Measurements from ENCODE around the gene GEMIN7. TPM values are rescaled to one million over a fixed set of nuclear protein-coding genes. Genes with fewer than 3 reads are reported as not detected.

GEMIN7 gene
- total and polyA plus RNA-seq, 4 experiments from 2014 or later: 15.9 to 75.3 (median 26.2) TPM

DNA sequence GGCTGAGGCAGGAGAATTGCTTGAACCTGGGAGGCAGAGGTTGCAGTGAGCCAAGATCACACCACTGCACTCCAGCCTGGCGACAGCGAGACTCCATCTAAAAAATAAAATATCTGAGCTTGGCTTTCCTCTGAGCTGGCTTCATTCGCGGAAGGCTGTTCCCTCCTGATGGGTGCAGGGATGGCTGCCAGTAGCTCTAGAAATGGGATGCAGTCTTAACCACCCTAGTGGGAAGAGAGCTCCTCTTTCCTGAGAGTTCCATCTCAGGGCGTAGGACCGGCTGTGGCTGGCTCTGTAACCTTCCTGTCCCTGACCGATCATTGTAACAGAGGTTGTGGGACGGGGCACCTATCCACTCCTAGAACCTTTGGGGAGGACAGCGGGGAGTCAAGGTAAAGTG is 46.3 kb downstream of the GEMIN7 start:
- Histone ChIP-seq H3K9me3 (ENCODE audit: control insufficient read depth in 1 of 2, low read length in 2 of 2) (no peaks in the 10 kb centered on the region), H3K4me1 (ENCODE audit: insufficient read depth, low read length) (peaks cover 17% of the 10 kb centered on the region), H3K27ac (ENCODE audit: low read depth, low read length) (no peak overlapping the region), H3K36me3 (ENCODE audit: insufficient read depth, low read length) (no peaks in the 10 kb centered on the region), H3K27me3 (ENCODE audit: insufficient read depth, low read length) (no peaks in the 10 kb centered on the region), H3K4me3 (ENCODE audit: low read length in 2 of 2) (no peak overlapping the region)
- H3K27me3 Mint-ChIP-seq: no peaks in the 10 kb centered on the region
- DNase-seq: peak in 1 of 5 donors; percentile 3
- POLR2A ChIA-PET (ENCODE audit: partially characterized antibody): interaction anchor here (1.3 kb wide), 1 partner anchor 22 kb away, joined by 5 read pairs; no protein-coding TSS in a partner anchor
- H3K4me1 Mint-ChIP-seq: peaks cover 13 to 33% (median 25%) of the 10 kb centered on the region in 4 donors
- no peaks in the 10 kb centered on the region for H3K9me3 Mint-ChIP-seq
- H3K36me3 Mint-ChIP-seq: no peaks in the 10 kb centered on the region
- no peak overlapping the region for H3K4me3 Mint-ChIP-seq
- no peak overlapping the region for H3K27ac Mint-ChIP-seq
- CTCF ChIA-PET (ENCODE audit: partially characterized antibody): interaction anchor here (0.6 to 2.6 kb wide), 14 partner anchors 8 to 137 kb away, joined by 3 to 19 read pairs (median 6); partner anchors contain the start of genes BLOC1S3, PPP1R37, TRAPPC6A and ZNF296
- intact Hi-C loops (cut with micrococcal nuclease): no loop called here

DNA sequence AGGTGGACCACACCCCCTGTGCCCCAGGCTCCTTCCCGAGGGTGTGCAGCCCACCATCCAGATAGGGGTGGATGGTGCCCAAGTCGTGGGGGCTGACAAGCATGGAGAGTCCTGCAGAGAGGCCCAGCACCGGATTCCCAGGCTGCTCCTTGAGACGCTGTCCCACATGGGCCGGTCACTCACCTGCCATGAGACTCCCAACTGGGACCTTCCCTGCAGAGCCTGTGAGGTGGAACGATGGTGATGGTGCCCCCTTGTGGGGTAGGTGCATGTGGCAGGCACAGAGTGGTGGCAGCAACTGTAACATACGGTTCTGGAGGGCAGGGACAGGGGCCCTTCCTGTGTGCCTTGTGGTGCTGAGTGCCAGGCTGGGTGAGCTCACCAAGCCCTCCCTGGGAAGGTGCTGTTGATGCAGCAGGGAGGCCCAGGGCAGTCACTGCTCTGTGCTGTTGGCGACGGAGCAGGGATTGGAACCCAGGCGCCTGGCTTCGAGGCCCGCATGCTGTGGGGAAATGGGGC is 47.0 kb downstream of the GEMIN7 start:
- Mint-ChIP-seq H3K4me1 (peaks cover 9 to 28% (median 21%) of the 10 kb centered on the region in 4 donors), H3K9me3 (no peaks in the 10 kb centered on the region), H3K4me3 (no peak overlapping the region), H3K27me3 (no peaks in the 10 kb centered on the region), H3K36me3 (no peaks in the 10 kb centered on the region), H3K27ac (no peak overlapping the region)
- intact Hi-C loops (cut with micrococcal nuclease): loop anchor here (1.0 kb wide), 1 partner anchor 109 kb away; no protein-coding TSS in a partner anchor
- POLR2A ChIA-PET (ENCODE audit: partially characterized antibody): interaction anchor here (1.0 kb wide), 1 partner anchor 27 kb away, joined by 3 read pairs; no protein-coding TSS in a partner anchor
- DNase-seq: peak; percentile 50 to 58 (median 55)
- CTCF ChIA-PET (ENCODE audit: partially characterized antibody): interaction anchor here (0.6 to 2.6 kb wide), 20 partner anchors 9 to 174 kb away, joined by 3 to 19 read pairs (median 4); partner anchors contain the start of genes BLOC1S3, PPP1R37 and TRAPPC6A
- Histone ChIP-seq H3K4me3 (ENCODE audit: low read length in 2 of 2) (no peak overlapping the region), H3K36me3 (ENCODE audit: insufficient read depth, low read length) (no peaks in the 10 kb centered on the region), H3K9me3 (ENCODE audit: control insufficient read depth in 1 of 2, low read length in 2 of 2) (no peaks in the 10 kb centered on the region), H3K27ac (ENCODE audit: low read depth, low read length) (no peak overlapping the region), H3K4me1 (ENCODE audit: insufficient read depth, low read length) (peaks cover 17% of the 10 kb centered on the region), H3K27me3 (ENCODE audit: insufficient read depth, low read length) (no peaks in the 10 kb centered on the region)

DNA sequence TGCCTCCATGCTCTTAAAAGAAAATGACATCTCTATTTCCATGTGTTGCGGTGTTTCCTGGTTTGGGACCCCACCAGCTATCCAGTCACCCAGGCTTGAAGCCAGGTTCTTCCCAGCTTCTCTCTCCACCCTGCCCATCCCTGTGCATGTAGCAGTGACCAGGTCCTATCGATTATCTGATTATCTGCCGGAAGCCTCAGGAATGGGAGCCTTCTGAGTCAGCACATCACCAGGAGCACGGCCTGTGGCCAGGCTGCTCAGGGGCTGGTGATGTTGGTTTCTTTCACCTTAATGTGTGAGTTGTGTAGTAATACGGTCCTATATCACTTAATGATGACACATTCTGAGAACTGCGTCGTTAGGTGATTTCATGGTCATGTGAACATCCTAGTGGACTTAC is 47.6 kb downstream of the GEMIN7 start:
- CTCF ChIA-PET (ENCODE audit: partially characterized antibody): interaction anchor here (0.6 to 2.6 kb wide), 17 partner anchors 9 to 175 kb away, joined by 3 to 19 read pairs (median 4); partner anchors contain the start of gene PPP1R37
- no peaks in the 10 kb centered on the region for H3K36me3 Mint-ChIP-seq
- DNase-seq: no peak
- H3K4me3 Mint-ChIP-seq: no peak overlapping the region
- no peaks in the 10 kb centered on the region for H3K27me3 Mint-ChIP-seq
- H3K9me3 ChIP-seq (ENCODE audit: control insufficient read depth in 1 of 2, low read length in 2 of 2): no peaks in the 10 kb centered on the region
- no peak overlapping the region for H3K4me3 ChIP-seq (ENCODE audit: low read length in 2 of 2)
- peaks cover 6 to 22% (median 17%) of the 10 kb centered on the region in 4 donors for H3K4me1 Mint-ChIP-seq
- H3K36me3 ChIP-seq (ENCODE audit: insufficient read depth, low read length): no peaks in the 10 kb centered on the region
- no peak overlapping the region for H3K27ac Mint-ChIP-seq
- intact Hi-C loops (cut with micrococcal nuclease): loop anchor here (1.0 kb wide), 1 partner anchor 109 kb away; no protein-coding TSS in a partner anchor
- no peaks in the 10 kb centered on the region for H3K27me3 ChIP-seq (ENCODE audit: insufficient read depth, low read length)
- POLR2A ChIA-PET (ENCODE audit: partially characterized antibody): interaction anchor here (1.0 kb wide), 1 partner anchor 26 kb away, joined by 3 read pairs; no protein-coding TSS in a partner anchor
- no peaks in the 10 kb centered on the region for H3K9me3 Mint-ChIP-seq
- H3K27ac ChIP-seq (ENCODE audit: low read depth, low read length): no peak overlapping the region
- peaks cover 11% of the 10 kb centered on the region for H3K4me1 ChIP-seq (ENCODE audit: insufficient read depth, low read length)

DNA sequence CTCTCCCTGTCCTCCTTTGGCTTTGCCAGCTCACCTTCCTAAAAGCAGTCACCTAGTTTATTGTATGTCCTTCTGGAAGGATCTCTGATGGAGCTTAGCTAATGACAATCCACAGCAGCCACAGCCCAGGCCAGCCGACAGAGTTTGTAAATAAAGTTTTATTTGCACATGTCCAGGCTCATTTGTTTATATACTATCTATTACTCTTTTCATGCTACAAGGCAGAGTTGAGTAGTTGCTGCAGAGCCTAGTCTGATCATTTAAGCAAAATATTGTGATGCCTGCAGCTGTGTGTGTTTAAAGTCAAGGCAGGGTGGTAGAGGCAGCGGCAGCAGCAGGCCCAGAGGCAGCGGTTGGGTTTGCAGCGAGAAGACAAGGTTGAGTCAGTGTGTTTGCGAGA is 49.1 kb downstream of the GEMIN7 start:
- Mint-ChIP-seq H3K4me3 (no peak overlapping the region), H3K27me3 (no peaks in the 10 kb centered on the region), H3K9me3 (no peaks in the 10 kb centered on the region), H3K27ac (peak overlapping the region in 1 of 7 donors; percentile 48), H3K4me1 (peaks cover 6 to 16% (median 12%) of the 10 kb centered on the region in 4 donors), H3K36me3 (no peaks in the 10 kb centered on the region)
- ChIA-PET CTCF (ENCODE audit: partially characterized antibody) (interaction anchor here (0.6 to 0.9 kb wide), 2 partner anchors 13 to 25 kb away, joined by 3 read pairs; no protein-coding TSS in a partner anchor), POLR2A (ENCODE audit: partially characterized antibody) (no interaction called here)
- no peak overlapping the region for H3K27ac ChIP-seq (ENCODE audit: low read depth, low read length)
- no peaks in the 10 kb centered on the region for H3K27me3 ChIP-seq (ENCODE audit: insufficient read depth, low read length)
- no peak for DNase-seq
- peaks cover 10% of the 10 kb centered on the region for H3K4me1 ChIP-seq (ENCODE audit: insufficient read depth, low read length)
- H3K36me3 ChIP-seq (ENCODE audit: insufficient read depth, low read length): no peaks in the 10 kb centered on the region
- intact Hi-C loops (cut with micrococcal nuclease): no loop called here
- no peaks in the 10 kb centered on the region for H3K9me3 ChIP-seq (ENCODE audit: control insufficient read depth in 1 of 2, low read length in 2 of 2)
- no peak overlapping the region for H3K4me3 ChIP-seq (ENCODE audit: low read length in 2 of 2)

DNA sequence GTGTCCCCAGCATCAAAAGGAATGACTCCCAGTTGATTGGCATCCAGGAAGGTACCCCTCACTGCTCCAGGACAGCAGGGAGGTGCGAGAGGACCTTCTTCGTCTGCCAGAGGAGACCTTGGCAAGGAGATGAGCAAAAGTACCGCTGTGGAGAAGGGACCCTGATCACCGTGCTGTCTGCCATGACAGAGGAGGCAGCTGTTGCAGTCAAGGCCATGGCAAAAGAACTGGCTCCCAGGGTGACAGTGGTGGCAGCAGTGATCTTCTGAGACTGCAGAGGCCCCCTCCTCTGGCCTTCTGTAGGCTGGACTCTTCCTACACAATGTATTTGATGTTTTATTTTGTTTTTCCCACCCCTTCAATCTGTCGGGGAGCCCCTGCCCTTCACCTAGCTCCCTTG is 49.7 kb downstream of the GEMIN7 start:
- no peak overlapping the region for H3K4me3 Mint-ChIP-seq
- H3K36me3 Mint-ChIP-seq: no peaks in the 10 kb centered on the region
- no peak overlapping the region for H3K4me3 ChIP-seq (ENCODE audit: low read length in 2 of 2)
- no peaks in the 10 kb centered on the region for H3K27me3 Mint-ChIP-seq
- no peak for DNase-seq
- peaks cover 10% of the 10 kb centered on the region for H3K4me1 ChIP-seq (ENCODE audit: insufficient read depth, low read length)
- H3K9me3 Mint-ChIP-seq: no peaks in the 10 kb centered on the region
- H3K27ac Mint-ChIP-seq: no peak overlapping the region
- ChIA-PET CTCF (ENCODE audit: partially characterized antibody) (interaction anchor here (0.7 kb wide), 1 partner anchor 36 kb away, joined by 3 read pairs; the partner anchor contains the start of gene PPP1R37), POLR2A (ENCODE audit: partially characterized antibody) (no interaction called here)
- intact Hi-C loops (cut with micrococcal nuclease): no loop called here
- H3K27ac ChIP-seq (ENCODE audit: low read depth, low read length): no peak overlapping the region
- no peaks in the 10 kb centered on the region for H3K36me3 ChIP-seq (ENCODE audit: insufficient read depth, low read length)
- no peaks in the 10 kb centered on the region for H3K9me3 ChIP-seq (ENCODE audit: control insufficient read depth in 1 of 2, low read length in 2 of 2)
- no peaks in the 10 kb centered on the region for H3K27me3 ChIP-seq (ENCODE audit: insufficient read depth, low read length)
- H3K4me1 Mint-ChIP-seq: peaks cover 6 to 14% (median 12%) of the 10 kb centered on the region in 4 donors

DNA sequence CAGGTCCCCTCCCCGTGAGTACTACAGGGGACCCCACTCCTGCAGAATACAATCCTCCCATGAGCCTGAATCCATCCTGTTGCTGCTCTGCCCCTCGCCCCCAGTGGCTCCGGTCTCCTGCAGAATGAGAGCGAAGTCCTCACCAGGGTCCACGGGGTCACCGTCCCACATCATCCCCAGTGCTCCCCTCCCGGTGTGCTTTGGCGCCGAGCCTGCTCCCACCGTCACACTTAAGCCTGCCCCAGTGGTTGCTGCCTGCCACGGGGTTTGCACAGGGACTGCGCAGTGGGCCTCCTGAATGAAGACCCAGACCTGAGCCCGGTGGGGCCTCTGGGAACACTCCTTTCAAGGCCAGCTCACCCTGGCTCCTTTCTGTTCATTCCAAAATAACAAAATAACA is 51.2 kb downstream of the GEMIN7 start:
- Histone ChIP-seq H3K27me3 (ENCODE audit: insufficient read depth, low read length) (no peaks in the 10 kb centered on the region), H3K9me3 (ENCODE audit: control insufficient read depth in 1 of 2, low read length in 2 of 2) (no peaks in the 10 kb centered on the region), H3K27ac (ENCODE audit: low read depth, low read length) (no peak overlapping the region), H3K4me3 (ENCODE audit: low read length in 2 of 2) (no peak overlapping the region), H3K4me1 (ENCODE audit: insufficient read depth, low read length) (peaks cover 10% of the 10 kb centered on the region), H3K36me3 (ENCODE audit: insufficient read depth, low read length) (no peaks in the 10 kb centered on the region)
- Mint-ChIP-seq H3K4me3 (no peak overlapping the region), H3K27me3 (no peaks in the 10 kb centered on the region), H3K4me1 (peaks cover 3 to 13% (median 11%) of the 10 kb centered on the region in 4 donors), H3K36me3 (no peaks in the 10 kb centered on the region), H3K9me3 (no peaks in the 10 kb centered on the region), H3K27ac (no peak overlapping the region)
- peak in 1 of 5 donors; percentile 34 for DNase-seq
- POLR2A ChIA-PET (ENCODE audit: partially characterized antibody): no interaction called here
- CTCF ChIA-PET (ENCODE audit: partially characterized antibody): interaction anchor here (0.9 kb wide), 1 partner anchor 20 kb away, joined by 3 read pairs; no protein-coding TSS in a partner anchor
- intact Hi-C loops (cut with micrococcal nuclease): no loop called here

DNA sequence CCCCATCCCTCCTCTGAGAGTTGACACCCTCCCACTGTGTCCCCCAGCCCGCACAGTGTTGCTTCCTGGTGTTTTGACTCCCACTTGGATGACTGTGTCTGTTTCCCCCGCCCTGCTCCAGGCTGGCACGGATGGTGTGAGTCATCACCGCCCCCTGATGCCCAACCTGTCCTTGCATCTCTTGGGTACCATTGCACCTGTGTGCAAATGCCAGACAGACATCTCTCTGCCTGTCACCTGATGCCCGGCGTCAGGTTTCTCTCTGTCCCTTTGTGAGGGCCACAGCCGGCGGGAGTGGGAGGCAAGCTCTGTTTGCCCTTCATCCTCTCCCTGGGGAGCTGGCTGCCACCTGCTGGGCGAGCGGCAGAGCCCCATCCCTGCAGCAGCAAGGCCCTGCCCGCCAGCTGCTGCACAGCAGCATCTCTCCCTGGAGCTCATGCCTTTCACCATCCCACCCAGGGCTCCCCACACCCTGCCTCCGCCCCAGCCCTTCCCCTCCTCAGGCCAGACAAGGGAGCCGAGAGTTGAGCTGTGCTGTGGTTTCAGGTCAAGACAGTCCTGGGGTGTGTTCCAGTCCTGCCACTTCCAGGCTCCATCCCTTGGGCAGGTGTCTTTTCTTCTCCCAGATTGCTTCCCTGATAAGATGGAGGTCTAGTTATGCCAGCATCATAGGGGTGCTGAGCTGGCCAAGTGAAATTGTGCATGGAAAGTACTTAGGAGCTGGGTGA is 52.0 kb downstream of the GEMIN7 start:
- Histone ChIP-seq H3K27me3 (ENCODE audit: insufficient read depth, low read length) (no peaks in the 10 kb centered on the region), H3K36me3 (ENCODE audit: insufficient read depth, low read length) (no peaks in the 10 kb centered on the region), H3K27ac (ENCODE audit: low read depth, low read length) (no peak overlapping the region), H3K9me3 (ENCODE audit: control insufficient read depth in 1 of 2, low read length in 2 of 2) (no peaks in the 10 kb centered on the region), H3K4me3 (ENCODE audit: low read length in 2 of 2) (no peak overlapping the region), H3K4me1 (ENCODE audit: insufficient read depth, low read length) (peaks cover 3% of the 10 kb centered on the region)
- Mint-ChIP-seq H3K27me3 (no peaks in the 10 kb centered on the region), H3K9me3 (no peaks in the 10 kb centered on the region), H3K4me3 (no peak overlapping the region), H3K27ac (peak overlapping the region in 1 of 7 donors; percentile 6), H3K4me1 (peaks cover under 1 to 8% (median 7%) of the 10 kb centered on the region in 4 donors), H3K36me3 (no peaks in the 10 kb centered on the region)
- POLR2A ChIA-PET (ENCODE audit: partially characterized antibody): no interaction called here
- peak in 1 of 5 donors; percentile 30 for DNase-seq
- intact Hi-C loops (cut with micrococcal nuclease): no loop called here
- CTCF ChIA-PET (ENCODE audit: partially characterized antibody): interaction anchor here (0.9 kb wide), 1 partner anchor 19 kb away, joined by 3 read pairs; no protein-coding TSS in a partner anchor
